Kidney glomerular epithelial cell (primary cell): ENCODE results near the gene CGB3.
A peak's percentile ranks its signal among the peaks of the same experiment; 100 is the strongest.
"Not testable (repeated sequence)": the region's sequence is repeated elsewhere in the genome, so short reads cannot be mapped to it uniquely, and the experiment has no call there.

Experiments used
- DNase-seq: peaks from one replicate; lab custom pipeline; 2025; lab: John Stamatoyannopoulos, UW

The CGB3 gene

DNA sequence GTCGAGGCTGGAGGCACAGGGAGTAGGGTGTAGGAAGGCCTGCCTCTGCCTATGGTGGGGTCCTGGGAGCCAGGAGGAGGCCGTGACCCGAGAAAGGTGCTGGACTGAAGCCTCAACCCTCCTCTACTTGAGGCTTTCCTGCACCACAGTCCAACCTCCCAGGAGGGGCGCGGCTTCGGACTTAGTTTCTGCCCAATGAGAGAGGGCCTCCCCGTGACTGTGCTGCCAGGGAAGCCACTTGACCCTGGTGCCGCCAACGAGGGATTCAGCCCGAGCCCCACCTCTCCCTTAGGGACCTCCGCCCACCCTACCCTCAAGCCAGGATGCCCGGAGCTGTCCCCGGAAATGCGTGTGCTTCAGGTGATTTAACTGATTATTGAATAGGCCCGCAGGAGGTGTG, at the start of gene CGB3:
CGB3 (minus strand) TSS at position 101 of the 400 bp plus-strand sequence. CDS start 362 bp downstream, outside the sequence.
- not testable (repeated sequence) for DNase-seq

DNA sequence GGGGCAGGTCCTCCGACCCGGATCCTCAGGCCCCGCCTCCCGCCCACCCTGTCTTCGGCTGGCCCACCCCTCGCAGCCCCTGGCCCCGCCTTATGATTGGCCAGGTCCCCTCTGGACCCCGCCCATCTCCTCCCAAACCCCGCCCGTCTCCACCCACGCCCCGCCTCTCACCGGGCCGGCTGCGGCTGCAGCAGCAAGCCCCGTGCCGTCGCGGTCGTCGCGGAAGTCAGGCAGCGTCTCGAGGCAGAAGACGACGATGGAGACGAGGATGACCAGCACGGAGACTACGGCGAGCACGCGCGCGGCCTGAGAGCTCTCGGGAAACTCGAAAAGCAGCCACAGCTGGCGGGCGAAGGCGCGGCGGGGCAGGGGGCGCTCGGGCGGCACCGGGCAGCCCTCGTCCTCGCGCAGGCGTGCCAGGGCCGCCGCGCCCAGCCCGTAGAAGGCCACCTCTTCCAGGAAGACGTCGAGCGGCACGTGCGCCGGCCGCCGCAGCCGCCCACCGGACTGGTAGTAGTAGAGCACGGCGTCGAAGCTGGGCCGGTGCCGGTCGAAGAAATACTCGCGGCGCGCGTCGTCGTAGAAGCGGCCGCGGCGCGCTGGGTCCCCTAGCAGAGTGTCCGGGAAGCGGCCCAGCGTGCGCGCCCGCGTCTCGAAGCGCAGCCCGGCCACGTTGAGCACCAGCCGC, 47.9 kb upstream of the CGB3 start:
- DNase-seq = no peak

DNA sequence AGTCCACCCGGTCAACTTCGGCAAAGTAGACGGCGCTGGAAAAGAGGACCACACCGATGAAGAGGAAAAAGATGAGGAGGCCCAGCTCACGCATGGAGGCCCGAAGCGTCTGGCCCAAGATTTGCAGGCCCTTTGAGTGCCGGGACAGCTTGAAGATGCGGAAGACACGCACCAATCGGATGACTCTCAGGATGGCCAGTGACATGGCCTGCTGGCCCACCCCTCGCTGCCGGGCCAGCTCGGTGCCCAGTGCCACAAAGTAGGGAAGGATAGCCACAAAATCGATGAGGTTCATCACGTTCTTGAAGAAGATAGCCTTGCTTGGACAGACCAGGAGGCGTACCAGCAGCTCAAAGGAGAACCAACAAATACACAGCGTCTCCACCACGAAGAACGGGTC, 46.3 kb upstream of the CGB3 start:
- no peak for DNase-seq

DNA sequence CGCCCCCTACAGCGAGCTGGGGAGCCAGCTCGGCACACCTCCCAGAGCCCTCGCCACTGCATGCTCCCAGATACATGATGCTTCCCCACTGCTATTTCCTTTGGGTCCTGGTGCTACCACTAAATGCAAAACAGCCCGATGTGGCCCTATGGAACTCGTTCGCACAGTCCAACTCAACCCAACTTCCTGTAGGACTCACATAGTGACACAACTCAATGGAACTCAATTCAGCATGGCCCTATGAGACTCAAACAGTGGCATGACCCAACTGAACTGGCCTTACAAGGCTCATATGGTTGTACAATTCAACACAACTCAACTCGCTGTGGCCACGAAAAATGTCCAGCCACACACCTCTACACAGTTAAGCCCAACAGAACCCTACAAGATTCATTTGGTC, 44.9 kb upstream of the CGB3 start:
- DNase-seq = no peak

DNA sequence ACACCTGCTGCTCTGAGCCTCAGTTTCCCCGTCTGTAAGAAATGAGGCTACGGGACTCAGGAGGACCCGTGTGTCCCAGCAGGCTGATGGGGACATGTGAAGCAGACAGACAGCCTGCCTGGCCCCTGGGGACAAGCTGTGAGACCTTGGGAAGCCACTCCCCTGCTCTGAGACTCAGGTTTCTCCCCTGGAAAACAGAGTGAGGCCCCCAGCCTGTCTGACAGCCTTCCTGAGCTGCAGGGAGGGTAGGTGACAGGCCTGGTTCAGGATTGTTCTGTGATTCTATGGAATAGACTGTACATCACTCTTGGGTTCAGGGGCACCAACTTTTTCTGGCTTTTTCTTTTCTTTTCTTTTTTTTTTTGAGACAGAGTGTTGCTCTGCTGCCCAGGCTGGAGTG, 43.4 kb upstream of the CGB3 start:
- no peak for DNase-seq

DNA sequence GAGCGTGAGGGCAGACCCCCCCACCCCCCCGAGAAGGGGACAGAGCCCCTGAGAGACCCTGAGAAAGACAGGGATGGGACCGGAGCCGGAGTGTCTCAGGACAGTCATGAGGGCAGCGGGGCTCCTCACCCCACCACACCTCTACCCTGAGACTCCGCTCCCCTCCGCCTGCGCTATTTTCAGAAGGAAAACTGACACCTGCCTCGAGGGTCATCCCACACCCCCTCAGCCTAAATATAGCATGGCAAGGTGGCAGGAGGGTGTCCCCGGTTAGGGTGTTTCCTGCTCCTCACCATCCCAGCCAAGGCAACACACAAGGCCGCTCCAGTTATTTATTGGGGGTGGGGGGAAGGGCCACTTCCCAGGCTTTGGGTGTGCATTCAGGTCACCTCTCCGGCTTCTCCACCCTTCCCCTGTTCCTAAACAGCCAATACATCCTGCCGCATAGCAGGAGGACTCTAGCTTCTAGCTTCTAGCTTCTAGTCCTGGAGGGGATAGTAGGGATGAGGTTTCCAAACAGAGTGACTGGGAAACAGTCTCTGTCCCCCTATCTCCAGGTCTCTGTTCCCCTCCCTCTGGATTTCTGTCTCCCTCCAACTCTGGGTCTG, 41.9 kb upstream of the CGB3 start:
- no peak for DNase-seq

DNA sequence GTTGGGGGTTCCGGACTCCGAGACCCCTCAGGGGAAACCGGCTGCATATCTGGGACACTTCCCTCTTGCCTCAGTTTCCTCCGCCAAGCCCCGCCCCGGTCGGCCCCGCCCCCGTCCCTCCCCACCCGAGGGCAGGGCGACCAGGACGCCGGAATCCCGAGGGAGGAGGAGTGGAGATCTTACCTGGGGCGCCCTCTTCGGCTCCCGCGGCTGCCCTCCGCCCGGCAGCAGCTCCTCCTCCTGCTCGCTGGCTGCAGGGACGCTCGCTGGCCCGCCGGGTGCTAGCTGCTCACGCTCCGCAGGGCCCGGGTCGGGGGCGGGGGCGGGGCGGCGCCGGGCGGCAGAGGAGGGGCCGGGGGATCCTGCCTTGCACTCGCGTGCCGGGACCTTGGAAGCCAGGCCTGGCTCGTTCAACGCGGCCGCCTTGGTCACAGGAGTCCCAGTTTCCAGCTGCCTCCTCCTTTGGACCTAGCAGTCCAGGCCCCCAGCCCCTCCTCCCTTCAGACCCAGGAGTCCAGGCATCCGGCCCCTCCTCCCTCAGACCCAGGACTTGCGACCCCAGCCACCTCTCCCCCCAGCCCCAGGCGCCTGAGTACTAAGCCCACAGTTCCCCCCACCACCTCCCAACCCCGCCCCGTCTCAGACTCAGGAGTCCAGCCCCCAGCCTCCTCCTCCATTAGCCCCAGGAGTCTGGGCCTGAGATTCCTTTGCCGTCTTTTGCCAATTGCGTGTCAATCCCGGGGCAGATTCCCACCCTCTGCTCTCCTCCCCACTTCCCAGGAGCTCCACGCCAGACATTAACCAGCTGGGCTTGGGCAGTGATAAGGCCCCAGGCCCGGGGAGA, 40.9 kb upstream of the CGB3 start, which contains the start of gene NTF4:
NTF4 (minus strand) TSS at position 51 of the 844 bp plus-strand sequence. CDS start 2,821 bp downstream, outside the sequence.
- no peak for DNase-seq

DNA sequence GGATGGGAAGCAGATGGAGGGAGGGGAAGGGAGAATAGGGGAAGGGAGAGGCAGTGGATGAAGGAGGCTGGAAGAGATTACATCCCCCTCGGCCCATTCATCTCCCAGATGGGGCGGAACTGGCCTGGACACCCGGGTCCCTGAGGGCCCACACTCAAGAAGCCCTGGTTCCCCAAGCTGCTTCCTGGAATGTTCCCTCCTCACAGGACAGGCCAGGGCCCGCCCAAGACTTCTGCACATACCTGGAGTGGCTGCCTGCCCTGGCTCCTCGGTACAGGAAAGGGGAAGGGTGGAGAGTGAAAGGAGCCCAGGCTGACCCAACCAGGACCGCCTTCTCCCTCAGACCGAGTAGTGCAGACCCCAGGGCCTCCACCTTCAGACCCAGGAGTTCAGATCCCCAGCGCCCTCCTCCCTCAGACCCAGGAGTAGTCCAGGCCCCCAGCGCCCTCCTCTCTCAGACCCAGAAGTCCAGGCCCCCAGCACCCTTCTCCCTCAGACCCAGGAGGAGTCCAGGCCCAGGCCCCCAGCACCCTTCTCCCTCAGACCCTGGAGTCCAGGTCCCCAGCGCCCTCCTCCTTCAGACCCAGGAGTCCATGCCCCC, 40.0 kb upstream of the CGB3 start:
- no peak for DNase-seq

DNA sequence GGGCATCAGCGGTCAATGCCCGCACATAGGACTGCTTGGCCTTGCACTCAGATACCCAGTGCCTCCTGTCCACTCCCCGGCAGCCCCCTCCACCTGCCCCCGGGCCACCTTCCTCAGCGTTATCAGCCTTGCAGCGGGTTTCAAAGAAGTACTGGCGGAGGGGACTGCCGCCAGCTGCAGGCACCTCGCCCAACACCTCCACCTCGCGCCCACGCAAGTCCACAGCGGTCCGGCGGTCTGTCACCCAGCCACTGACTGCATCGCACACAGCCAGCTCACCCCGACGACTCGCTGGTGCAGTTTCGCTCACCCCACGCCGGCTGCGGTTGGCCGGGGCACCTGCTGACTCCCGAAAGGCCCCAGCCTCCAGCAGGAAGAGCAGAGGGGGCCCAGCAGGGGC, 37.3 kb upstream of the CGB3 start:
- DNase-seq = no peak

DNA sequence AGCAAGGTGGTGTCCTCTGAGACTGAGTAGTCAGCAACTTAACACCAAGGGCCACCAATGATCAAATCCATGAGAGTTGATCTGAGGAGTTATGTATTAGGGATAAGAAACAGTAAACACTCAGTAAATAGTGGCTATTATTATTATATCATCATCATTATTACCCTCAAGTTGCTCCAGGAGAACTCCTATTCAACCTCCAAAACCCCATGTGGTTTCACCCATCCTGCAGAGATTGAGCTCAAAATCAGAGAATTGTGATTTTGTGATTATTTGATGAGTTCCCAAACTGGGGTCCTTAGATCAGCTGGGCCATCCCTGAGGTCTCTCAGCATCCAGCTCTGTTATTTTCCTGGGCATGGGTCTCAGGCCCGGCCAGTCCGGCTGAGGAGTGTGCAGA, 36.9 kb upstream of the CGB3 start:
- DNase-seq = no peak

DNA sequence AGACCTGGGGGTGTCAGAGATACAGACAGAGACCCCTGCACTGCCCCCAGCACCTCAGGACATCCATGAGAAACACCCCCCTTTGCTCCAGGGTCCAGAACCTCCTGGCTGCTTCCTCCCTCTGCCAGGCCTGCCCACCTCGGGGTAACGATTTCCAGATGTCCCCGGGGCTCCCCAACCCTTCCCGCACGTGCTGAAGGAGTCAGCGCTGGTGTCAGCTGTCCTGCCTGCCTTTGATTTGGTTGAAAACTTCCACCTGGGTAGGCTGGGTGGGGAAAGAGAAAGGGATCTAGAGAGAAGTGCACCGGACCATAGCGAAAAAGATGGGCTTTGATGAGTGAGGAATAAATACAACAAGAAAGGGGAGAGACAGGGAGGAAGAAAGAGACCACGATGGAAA, 34.9 kb upstream of the CGB3 start:
- DNase-seq = no peak

DNA sequence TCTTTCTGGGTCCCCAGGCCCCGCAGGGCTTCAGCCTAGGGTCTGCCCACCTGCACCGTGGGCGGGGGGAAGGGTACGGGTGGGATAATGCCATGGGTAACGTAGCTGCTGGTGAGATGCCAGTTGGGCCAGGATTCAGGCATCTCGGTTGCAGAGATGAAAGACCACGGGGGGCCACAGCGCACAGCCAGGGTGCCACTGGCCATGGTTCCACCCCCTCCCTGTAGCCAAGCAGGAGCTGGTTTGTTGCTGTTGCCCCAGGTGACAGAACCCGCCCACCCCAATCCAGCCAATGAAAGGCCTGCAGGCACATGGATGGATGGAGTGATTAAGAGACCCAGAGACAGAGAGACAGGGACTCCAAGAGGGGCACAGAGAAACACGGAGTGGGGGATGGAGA, 34.4 kb upstream of the CGB3 start:
- DNase-seq = no peak

DNA sequence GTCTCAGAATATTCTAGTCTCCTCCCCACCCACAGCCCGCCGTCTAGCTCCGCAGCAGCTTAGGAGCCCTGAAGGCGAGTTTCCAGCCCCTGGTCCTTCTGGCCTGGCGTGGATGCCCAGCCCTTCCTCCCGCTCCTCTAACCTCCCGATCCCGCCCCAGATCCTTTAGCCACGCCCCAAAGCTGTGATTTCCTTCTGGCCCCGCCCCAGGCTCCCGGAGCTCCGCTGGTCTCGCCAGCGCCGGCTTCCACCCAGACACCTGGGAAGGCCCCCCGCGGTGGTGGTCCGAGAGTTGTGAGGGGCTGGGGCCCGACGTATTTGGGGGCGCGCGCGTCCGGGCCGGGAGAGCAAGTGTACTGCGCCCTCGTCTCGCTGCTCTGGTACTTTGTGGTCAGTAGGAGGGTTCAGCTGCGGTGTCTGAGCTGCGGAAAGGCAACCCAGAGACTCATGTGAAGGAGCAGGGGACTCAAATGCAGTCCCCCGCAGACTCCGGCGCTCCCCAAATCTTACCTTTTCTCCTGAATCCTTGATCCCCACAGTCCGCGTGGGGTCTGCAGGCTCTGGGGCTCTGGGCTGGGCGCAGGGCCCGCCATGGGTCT, 33.6 kb upstream of the CGB3 start, which contains the start of gene CGB7:
CGB7 (minus strand) TSS at position 114 of the 599 bp plus-strand sequence. CDS start 2,374 bp downstream, outside the sequence.
- DNase-seq = peak; percentile 36

DNA sequence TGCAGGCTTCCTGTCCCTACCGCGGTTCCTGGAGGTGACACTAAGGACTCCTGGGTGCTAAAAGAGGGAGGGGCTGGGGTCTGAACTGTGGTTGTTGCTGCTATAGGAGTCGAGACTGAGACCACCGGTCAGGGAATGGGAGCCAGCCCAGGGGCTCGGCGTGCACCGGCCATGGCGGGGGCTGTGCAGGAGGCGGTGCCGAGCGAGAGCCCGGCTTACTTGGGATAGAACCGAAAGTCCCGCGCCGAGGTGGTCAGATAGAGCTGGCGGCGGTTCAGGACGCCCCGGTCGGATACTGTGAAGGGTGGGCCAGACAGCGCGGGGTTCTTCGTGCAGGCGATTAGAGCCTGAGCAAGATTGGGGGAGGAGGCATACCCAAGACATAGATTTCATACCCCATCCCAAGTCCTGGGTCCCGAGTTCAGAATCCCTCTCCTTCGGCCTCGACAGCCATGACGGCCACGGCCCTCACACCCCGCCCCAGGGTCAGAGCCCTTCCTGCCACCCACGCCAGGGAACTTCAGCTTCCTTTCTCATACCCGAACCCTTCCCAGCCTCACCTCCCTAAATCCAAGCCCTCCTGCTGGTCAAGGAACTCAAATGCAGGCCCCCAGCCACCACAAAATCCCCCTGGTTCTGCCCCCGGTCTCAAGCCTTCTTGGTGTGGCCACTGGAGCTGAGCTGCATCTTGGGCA, 32.9 kb upstream of the CGB3 start:
- DNase-seq = not testable (repeated sequence)

DNA sequence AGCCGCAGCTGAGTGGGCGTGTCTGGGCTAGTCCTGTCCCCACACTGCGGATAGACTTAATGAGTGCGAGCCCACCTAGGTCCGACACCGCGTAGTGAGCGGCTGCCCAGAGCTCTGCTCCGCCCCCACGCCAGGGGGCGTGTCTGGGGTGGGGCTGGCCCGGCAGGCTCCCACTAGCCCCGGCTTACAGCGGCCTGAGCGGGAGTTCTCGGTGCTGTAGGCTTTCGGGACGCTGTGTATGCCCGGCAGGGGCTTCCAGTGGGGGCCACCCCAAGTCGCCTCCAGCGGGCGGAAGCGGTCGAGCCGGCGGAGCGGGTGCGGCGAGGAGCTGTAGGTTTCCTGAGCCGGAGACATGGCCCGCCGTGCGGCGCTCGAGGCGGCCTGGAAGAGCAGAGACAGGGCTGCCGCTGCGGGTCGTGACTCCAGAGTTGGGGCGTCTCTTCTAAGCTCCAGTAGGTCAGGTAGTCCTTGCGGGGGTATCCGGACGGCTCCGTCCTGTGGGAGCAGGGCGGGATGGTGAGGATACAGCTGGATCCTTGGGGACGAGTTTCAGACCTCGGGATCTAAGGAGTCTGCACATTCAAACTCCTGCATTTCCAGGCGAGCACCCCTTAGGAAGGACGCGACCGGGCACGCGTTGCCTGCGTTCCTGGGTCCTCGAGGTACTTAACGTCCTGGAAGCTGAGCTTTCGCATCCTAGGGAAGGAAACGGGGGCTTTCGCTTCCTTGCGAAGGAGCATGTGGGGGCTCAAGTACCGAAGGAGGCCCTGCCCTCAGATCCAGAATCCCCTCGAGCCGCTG, 32.2 kb upstream of the CGB3 start:
- no peak for DNase-seq

DNA sequence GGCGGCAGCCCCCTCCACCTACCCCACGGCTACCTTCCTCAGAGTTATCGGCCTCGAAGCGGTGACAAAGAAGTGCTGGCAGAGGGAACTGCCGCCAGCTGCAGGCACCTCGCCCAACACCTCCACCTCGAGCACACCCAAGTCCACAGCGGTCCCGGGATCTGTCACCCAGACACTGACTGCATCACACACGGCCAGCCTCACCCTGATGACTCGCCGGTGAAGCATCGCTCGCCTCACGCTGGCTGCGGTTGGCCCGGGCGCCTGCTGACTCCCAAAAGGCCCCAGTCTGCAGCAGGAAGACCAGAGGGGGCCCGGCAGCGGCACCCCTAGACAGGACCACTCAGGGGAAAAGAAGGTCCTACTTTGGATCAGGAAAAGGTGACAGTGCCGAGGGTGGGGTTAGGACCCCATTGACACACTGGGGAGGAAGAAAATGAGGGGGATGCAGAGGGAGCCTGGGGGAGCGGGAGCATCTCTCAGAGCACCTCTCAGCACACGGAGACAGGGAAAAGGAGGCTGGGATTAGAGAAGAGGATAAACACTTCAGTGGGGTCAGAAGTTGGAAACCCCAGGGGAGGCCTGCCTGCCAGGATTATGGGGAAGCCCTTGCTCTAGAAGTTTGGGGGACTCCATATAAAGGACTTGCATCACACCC, 26.4 kb upstream of the CGB3 start:
- not testable (repeated sequence) for DNase-seq

DNA sequence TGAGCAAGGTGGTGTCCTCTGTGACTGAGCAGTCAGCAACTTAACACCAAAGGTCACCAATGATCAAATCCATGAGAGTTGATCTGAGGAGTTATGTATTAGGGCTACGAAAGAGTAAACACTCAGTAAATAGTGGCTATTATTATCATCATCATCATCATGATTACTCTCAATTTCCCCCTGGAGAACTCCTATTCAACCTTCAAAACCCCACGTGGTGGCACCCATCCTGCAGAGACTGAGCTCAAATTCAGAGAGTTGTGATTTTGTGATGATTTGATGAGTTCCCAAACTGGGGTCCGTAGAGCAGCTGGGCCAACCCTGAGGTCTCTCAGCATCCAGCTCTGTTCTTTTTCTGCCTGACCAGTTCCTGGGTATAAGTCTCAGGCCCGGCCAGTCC, 25.7 kb upstream of the CGB3 start:
- DNase-seq = not testable (repeated sequence)

DNA sequence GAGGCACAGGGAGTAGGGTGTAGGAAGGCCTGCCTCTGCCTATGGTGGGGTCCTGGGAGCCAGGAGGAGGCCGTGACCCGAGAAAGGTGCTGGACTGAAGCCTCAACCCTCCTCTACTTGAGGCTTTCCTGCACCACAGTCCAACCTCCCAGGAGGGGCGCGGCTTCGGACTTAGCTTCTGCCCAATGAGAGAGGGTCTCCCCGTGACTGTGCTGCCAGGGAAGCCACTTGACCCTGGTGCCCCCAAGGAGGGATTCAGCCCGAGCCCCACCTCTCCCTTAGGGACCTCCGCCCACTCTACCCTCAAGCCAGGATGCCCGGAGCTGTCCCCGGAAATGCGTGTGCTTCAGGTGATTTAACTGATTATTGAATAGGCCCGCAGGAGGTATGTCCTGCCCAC, 24.9 kb upstream of the CGB3 start, which contains the start of gene CGB8:
CGB8 (minus strand) TSS at position 101 of the 400 bp plus-strand sequence. CDS start 372 bp downstream, outside the sequence.
- DNase-seq = not testable (repeated sequence)

DNA sequence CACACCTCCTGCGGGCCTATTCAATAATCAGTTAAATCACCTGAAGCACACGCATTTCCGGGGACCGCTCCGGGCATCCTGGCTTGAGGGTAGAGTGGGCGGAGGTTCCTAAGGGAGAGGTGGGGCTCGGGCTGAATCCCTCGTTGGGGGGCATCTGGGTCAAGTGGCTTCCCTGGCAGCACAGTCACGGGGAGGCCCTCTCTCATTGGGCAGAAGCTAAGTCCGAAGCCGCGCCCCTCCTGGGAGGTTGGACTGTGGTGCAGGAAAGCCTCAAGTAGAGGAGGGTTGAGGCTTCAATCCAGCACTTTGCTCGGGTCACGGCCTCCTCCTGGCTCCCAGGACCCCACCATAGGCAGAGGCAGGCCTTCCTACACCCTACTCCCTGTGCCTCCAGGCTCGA, 19.4 kb upstream of the CGB3 start, which contains the start of gene CGB5:
CGB5 (plus strand) TSS at position 301 of the 400 bp plus-strand sequence. CDS start 362 bp downstream, outside the sequence.
- not testable (repeated sequence) for DNase-seq
